ENCODE measurements around the gene PLEKHB2. TPM values are rescaled to one million over a fixed set of nuclear protein-coding genes. Genes with fewer than 3 reads are reported as not detected.

The PLEKHB2 gene
- total RNA-seq, 1 experiment from 2014 or later = 94.8 TPM

GRCh38 chr2:131145040-131145439 is 39.9 kb downstream of the PLEKHB2 start:
- no peaks in the 10 kb centered on the region for H3K9me3 ChIP-seq (ENCODE audit: control insufficient read depth in 1 of 2, insufficient read depth in 1 of 2, low read depth in 1 of 2, low read length in 2 of 2)
- H3K27ac ChIP-seq (ENCODE audit: low read depth, low read length) = no peak overlapping the region
- BruUV-seq (replicated peaks) = no TSS peak
- intact Hi-C loops (cut with micrococcal nuclease) = no loop called here
- peaks cover 30% of the 10 kb centered on the region for H3K79me2 ChIP-seq (ENCODE audit: insufficient read depth, low read length)
- ATAC-seq (no peak), DNase-seq (ENCODE audit: low read depth, low spot score) (no peak)
- ChIA-PET POLR2A (no interaction called here), RAD21 (ENCODE audit: low non-redundant PET in 1 of 2, low total read pairs in 2 of 2, uncharacterized antibody in 2 of 2, unreplicated experiment in 2 of 2) (no interaction called here), CTCF (no interaction called here)
- no peaks in the 10 kb centered on the region for H3K27me3 ChIP-seq (ENCODE audit: insufficient read depth, low read length)
- H3K9ac ChIP-seq (ENCODE audit: low read length) = no peak overlapping the region
- no peaks in the 10 kb centered on the region for H3K9me2 ChIP-seq (ENCODE audit: insufficient read depth)
- no peaks in the 10 kb centered on the region for H3K4me1 ChIP-seq (ENCODE audit: control insufficient read depth in 1 of 2, insufficient read depth in 2 of 2, low read length in 2 of 2)
- TF ChIP-seq SRF (IDR thresholded peaks at IDR 0.05; ENCODE audit: low read depth) (no peak), CBX3 (IDR thresholded peaks at IDR 0.05; ENCODE audit: low read depth) (no peak), POLR2AphosphoS5 (IDR thresholded peaks at IDR 0.05; ENCODE audit: low read depth, low read length) (no peak), SIN3A (IDR thresholded peaks at IDR 0.05; ENCODE audit: low read depth) (no peak), SP1 (IDR thresholded peaks at IDR 0.05; ENCODE audit: low read depth) (no peak), EGR1 (IDR thresholded peaks at IDR 0.05; ENCODE audit: low read depth) (no peak), ZNF274 (IDR thresholded peaks at IDR 0.05; ENCODE audit: low read depth, low read length) (no peak), ZBTB33 (IDR thresholded peaks at IDR 0.05; ENCODE audit: extremely low read depth, insufficient replicate concordance, low read length) (no peak), REST (IDR thresholded peaks at IDR 0.05; ENCODE audit: low read depth) (no peak), EZH2 (IDR thresholded peaks at IDR 0.05) (no peak), CEBPB (IDR thresholded peaks at IDR 0.05; ENCODE audit: low read depth) (no peak), ZFX (IDR thresholded peaks at IDR 0.05) (no peak), YY1 (IDR thresholded peaks at IDR 0.05; ENCODE audit: extremely low read depth, insufficient replicate concordance, low read depth, low read length) (no peak), FOSL1 (IDR thresholded peaks at IDR 0.05; ENCODE audit: low read depth) (no peak), MAX (IDR thresholded peaks at IDR 0.05) (no peak)
- TF ChIP-seq, protein P1, sequence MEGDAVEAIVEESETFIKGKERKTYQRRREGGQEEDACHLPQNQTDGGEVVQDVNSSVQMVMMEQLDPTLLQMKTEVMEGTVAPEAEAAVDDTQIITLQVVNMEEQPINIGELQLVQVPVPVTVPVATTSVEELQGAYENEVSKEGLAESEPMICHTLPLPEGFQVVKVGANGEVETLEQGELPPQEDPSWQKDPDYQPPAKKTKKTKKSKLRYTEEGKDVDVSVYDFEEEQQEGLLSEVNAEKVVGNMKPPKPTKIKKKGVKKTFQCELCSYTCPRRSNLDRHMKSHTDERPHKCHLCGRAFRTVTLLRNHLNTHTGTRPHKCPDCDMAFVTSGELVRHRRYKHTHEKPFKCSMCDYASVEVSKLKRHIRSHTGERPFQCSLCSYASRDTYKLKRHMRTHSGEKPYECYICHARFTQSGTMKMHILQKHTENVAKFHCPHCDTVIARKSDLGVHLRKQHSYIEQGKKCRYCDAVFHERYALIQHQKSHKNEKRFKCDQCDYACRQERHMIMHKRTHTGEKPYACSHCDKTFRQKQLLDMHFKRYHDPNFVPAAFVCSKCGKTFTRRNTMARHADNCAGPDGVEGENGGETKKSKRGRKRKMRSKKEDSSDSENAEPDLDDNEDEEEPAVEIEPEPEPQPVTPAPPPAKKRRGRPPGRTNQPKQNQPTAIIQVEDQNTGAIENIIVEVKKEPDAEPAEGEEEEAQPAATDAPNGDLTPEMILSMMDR (IDR thresholded peaks at IDR 0.05 in 2 of 3, conservative IDR thresholded peaks at IDR 0.05 in 1 of 3; ENCODE audit: borderline replicate concordance in 1 of 3, insufficient read depth in 1 of 3, low read depth in 2 of 3, low read length in 2 of 3) = no peak
- H3K36me3 ChIP-seq (ENCODE audit: control insufficient read depth in 1 of 2, insufficient read depth in 2 of 2, low read length in 2 of 2) = peaks cover 16 to 31% of the 10 kb centered on the region in 2 experiments; a peak in 3 of 4 replicates
- no peak overlapping the region for H3K4me2 ChIP-seq (ENCODE audit: low read length)
- H2AFZ ChIP-seq (ENCODE audit: low read depth, low read length, poor library complexity, severe bottlenecking) = no peak overlapping the region
- no peak overlapping the region for H3K4me3 ChIP-seq (replicated peaks in 1 of 2; ENCODE audit: low read depth in 1 of 2, low read length in 2 of 2)
- no peaks in the 10 kb centered on the region for H4K20me1 ChIP-seq (ENCODE audit: insufficient read depth)
